IPS-18c (cell line): ENCODE results near the gene KIAA0753.
"Not testable (repeated sequence)": the region's sequence is repeated elsewhere in the genome, so short reads cannot be mapped to it uniquely, and the experiment has no call there.

Experiments
- H3K4me3 ChIP-seq: 2 replicates; pipeline ENCODE4 v1.7.0; 2013; ENCODE audit warnings: low read depth, mild to moderate bottlenecking, low read length, moderate library complexity; ENCODE audit not compliant: insufficient read depth
- H3K9me3 ChIP-seq: one replicate; pipeline ENCODE4 v1.6.1; 2013; ENCODE audit warnings: mild to moderate bottlenecking, low read length, moderate library complexity; ENCODE audit not compliant: control insufficient read depth, insufficient read depth

Gene KIAA0753

DNA sequence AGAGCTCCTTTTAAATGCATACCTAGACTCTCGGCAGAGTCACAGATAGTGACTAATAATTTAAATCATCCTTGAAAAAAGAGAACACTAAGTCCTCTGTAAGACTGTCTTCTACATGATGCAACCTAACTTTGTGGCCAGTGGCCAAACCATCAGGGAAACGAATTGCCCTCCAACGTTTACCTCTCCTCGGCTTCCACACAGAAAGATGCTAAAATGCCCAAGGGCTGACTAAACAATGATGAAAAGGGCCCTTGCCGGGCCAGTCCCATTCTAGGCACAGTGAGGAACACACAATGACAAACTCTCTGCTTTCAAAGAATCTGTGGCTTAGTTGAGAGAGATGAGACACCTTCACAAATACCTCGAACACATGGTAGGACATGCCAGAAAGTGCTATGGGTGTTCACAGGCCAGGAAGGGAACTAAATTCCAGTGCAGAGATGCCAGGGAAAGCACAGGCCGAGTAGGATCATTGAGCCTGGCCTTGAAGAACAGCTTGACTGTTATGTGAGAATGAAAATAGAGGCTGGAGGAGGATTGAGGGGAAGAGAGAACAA lies 48.8 kb downstream of the KIAA0753 start:
- no peaks in the 10 kb centered on the region for H3K9me3 ChIP-seq
- no peak overlapping the region for H3K4me3 ChIP-seq

DNA sequence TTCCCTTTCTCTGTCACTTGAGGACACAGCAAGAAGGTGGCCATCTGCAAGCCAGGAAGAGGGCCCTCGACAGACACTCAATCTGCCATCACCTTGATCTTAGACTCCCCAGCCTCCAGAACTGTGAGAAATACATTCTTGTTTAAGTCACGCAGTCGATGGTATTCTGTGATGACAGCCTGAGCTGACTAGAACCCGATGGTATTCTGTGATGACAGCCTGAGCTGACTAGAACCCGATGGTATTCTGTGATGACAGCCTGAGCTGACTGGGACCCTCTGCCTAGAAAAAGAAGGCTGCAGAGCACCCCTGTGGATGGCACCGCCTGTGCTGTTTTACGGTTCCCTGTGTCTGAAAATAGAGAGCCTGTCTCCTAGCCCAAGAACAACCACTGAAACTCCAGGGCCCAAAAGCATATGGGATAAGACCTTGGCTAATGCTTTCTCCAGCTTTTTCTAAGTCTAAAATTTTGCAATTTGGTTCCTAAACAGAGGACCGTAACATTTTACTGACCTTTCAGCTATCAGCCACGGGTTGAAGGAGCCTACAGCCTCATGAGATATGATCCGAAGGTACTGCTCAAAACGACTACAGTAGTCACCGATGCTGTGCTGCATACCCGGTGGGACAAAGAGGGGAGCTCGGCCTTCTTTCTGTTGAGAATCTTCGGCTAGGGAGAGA lies 51.1 kb downstream of the KIAA0753 start:
- no peaks in the 10 kb centered on the region for H3K9me3 ChIP-seq
- H3K4me3 ChIP-seq: no peak overlapping the region

DNA sequence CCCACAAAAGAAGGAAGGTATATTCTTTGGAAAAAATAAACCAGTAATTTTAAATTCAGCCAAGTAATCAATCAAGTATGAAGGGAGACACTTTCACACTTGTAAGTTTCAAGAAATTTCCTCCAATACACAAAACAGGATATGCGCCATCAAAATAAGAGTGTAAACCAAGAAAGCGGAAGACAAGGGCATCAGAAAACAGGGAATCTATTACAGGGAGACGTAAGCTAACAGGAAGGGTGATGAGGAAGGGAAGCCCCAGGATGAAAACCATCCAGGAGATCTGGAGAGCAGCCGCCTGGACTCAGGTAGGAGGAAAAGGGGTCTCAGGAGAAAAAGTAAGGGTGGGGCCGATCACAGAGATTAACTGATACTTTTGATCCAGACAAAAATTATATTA lies 52.3 kb downstream of the KIAA0753 start:
- no peaks in the 10 kb centered on the region for H3K9me3 ChIP-seq
- H3K4me3 ChIP-seq: no peak overlapping the region

- H3K4me3 ChIP-seq: no peak overlapping the region
- no peaks in the 10 kb centered on the region for H3K9me3 ChIP-seq
Observed at GRCh38 chr17:6587310-6587709, 53.2 kb downstream of the KIAA0753 start.

DNA sequence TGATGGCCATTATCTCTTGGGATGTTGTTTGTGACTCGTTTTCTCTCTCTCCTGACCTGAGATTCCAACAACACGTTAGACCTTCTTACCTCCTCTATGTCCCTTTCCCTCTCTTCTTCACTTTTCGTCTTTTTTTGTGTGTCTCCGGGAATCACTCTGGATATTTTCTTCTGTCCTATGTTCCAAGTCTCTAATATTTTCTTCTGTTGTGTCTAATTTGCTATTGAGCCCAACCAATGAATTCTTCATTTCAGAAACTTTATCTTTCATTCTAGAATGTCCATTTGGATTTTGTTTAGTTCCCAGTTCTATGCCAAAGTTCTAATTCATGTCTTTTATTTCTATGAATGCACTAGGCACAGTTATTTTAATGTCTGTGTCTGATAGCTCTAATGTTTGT lies 57.1 kb downstream of the KIAA0753 start:
- Histone ChIP-seq H3K4me3 (no peak overlapping the region), H3K9me3 (no peaks in the 10 kb centered on the region)

- Histone ChIP-seq H3K9me3 (no peaks in the 10 kb centered on the region), H3K4me3 (no peak overlapping the region)
Observed at GRCh38 chr17:6580625-6581024, 59.9 kb downstream of the KIAA0753 start.

DNA sequence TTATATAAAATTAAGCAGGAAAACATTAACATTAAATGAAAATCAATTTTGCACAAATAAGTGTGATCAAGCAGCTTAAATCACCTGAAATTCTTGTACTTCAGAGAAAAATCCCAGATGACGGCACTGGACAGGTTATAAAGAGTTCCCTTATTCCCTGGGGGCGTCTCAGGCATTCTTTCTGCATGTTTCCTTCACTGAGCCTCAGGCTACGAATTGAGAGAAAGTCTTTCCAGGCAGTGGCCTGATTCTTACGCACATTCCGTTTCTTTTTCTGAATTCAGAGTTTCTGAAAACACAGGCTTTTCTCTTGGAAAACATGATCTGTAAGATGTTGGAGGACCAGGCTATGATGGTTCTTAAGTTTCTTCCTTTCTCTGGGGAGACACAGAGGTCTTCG lies 62.0 kb downstream of the KIAA0753 start:
- Histone ChIP-seq H3K9me3 (no peaks in the 10 kb centered on the region), H3K4me3 (no peak overlapping the region)

GRCh38 chr17:6577686-6578263 lies 62.7 kb downstream of the KIAA0753 start:
- no peaks in the 10 kb centered on the region for H3K9me3 ChIP-seq

DNA sequence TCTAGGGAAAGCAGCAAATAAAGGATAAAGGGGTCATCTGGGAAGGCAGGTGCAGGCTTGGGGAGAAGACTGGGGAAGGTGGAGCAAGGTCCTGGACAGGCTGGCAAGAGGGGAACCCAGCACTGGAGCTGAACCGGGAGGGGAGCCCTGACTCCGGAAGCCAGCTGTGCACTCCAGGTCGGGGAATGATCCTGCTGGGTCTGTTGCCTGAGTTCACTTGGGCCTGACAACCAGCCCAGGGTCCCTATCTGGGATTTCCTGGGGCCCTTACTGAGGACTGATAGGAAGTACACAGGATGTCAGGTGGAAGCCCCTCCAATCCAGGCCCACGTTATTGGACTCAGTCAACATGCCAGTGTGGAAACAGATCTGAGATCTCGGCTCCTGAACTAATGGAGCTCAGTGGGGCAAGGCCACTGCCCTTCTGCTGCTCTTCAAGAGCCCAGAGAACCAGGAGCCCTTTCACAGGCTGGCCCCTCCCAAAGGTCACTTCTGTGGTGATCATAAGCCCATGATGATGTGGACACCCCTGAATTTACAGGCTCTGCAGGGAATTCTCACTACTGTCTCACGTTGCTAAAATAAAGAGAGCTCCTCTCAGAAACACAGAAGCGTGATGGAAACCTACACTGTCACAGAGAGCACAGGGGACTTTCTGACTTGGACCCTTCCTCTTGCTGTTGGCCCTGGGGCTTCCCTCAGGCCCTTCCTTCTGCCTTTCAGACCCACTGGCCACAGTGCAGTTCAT lies 64.3 kb downstream of the KIAA0753 start:
- H3K9me3 ChIP-seq: no peaks in the 10 kb centered on the region

More at GRCh38 chr17:6577686-6578263, 62.7 kb downstream of the KIAA0753 start:
- no peak overlapping the region for H3K4me3 ChIP-seq

GRCh38 chr17:6575596-6575988 lies 64.9 kb downstream of the KIAA0753 start:
- Histone ChIP-seq H3K9me3 (no peaks in the 10 kb centered on the region), H3K4me3 (no peak overlapping the region)

More for the DNA sequence above, 64.3 kb downstream of the KIAA0753 start:
- no peak overlapping the region for H3K4me3 ChIP-seq

DNA sequence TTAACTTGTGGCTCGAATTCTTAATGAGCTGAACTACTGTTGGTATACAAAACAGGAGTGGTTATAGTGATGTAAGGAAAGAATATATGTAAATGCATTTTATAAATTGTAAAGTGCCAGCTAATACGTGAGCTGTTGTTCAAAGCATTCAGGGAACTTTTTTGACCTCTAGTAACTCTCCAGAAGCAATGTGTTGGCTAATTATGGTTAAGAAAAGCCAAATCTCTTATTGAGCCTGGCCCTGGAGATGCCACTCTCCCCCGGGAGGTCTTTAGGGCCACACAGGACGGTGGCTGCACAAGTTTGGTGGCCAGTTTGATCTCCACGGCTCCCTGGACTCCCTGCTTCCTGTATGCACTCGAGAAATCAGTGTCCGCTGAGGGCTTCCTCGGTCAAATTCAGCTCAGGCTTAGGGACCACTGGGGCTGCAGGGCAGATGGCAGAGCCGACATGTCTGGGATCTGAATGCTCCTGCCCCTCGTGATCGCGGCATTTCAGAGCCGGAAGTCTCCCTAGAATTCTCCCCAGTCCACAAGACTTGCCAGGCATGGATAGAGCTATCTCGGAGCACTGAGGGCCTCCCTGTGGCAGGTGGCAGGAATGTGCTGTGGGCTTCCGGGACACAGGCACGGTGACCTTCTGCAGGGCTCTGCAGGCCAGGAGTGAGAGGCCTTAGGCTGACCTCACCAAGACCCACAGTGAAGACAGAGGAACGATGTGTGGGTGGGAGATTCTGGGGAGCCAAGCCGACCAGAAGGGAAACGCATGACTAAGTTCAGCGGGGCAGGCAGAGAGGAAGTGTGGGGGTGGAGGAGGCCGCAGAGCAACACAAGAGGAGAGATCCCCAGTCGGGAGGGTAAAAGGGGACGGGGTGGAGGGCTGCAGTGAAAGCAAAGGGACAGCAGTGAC lies 65.6 kb downstream of the KIAA0753 start:
- no peak overlapping the region for H3K4me3 ChIP-seq
- peaks cover under 1% of the 10 kb centered on the region for H3K9me3 ChIP-seq

DNA sequence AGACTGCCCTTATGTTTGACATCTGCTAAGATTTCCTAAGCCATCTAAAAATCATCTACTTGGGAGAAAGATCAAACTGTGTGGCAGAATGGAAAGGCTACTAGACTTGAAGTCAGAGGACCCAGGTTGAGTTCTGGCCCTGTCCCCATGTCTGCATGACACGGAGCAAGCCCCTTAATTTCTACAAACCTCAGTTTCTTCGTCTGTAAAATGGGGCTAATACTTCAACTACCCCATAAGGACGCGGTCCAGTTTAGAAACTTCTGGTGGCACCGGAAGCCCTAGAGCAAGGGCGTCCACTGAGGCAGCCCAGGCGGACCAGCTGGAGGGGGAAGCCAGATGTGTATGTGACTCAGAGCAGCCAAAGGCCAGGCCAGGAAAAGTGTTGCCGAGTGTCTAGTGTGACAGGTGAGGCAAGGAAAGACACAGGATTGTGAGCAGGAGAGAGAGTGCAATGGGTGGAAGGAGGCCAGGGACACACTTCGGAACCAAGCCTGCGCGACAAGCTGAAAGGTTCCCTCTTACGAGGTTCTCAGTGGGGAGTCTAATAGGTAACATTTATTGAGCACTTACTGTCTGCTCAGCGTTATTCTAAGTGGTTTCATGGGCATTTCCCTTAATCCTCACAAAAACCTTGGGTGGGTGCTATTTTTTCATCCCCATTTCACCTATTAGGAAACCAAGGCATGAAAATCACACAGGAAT lies 66.4 kb downstream of the KIAA0753 start:
- Histone ChIP-seq H3K4me3 (no peak overlapping the region), H3K9me3 (peaks cover 2% of the 10 kb centered on the region)

- H3K4me3 ChIP-seq, H3K9me3 ChIP-seq: not testable (repeated sequence)
Observed at GRCh38 chr17:6573495-6573894, 67.0 kb downstream of the KIAA0753 start.

- Histone ChIP-seq H3K9me3 (peaks cover 2% of the 10 kb centered on the region), H3K4me3 (no peak overlapping the region)
Observed at GRCh38 chr17:6572972-6573370, 67.5 kb downstream of the KIAA0753 start.

- no peak overlapping the region for H3K4me3 ChIP-seq
- H3K9me3 ChIP-seq: peaks cover 2% of the 10 kb centered on the region
Observed at GRCh38 chr17:6571452-6571781, 69.1 kb downstream of the KIAA0753 start.

GRCh38 chr17:6570731-6571451 lies 69.6 kb downstream of the KIAA0753 start:
- H3K9me3 ChIP-seq: peaks cover 2% of the 10 kb centered on the region
- no peak overlapping the region for H3K4me3 ChIP-seq
